ENCODE data around the gene TRIM72.

DNA sequence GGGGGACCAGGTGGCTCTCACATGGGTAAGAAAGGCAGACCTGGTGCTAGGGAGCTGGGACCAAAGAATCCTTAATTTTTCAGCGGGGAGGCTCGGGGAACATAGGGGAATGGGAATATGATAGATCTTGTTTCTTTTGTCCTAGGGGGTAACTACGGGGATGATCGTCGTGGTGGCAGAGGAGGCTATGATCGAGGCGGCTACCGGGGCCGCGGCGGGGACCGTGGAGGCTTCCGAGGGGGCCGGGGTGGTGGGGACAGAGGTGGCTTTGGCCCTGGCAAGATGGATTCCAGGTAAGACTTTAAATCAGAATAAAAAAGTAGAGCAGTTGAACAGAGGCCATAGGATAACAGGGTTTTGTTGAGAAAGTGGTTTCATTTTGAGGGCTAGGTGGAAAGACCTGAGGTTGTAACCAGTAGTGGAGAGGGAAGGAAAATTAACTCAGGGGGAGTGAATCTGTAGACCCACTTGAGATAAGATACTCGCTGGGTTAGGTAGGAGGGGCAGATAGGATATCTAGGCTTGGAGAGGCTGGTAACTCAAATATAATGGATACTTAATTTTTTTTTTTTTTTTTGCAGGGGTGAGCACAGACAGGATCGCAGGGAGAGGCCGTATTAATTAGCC, 23.0 kb upstream of the TRIM72 start:
- TF ChIP-seq CTCF (IDR thresholded peaks at IDR 0.05) (no peak), POLR2A (IDR thresholded peaks at IDR 0.05) (no peak)

Data from lower leg skin (tissue), 3 donors.